ENCODE results near the gene VWA8. TPM values are rescaled to one million over a fixed set of nuclear protein-coding genes. Genes with fewer than 3 reads are reported as not detected.

Gene VWA8
- total and polyA plus RNA-seq, 2 of the 8 experiments (the other 6 are each of a cell fraction or from before 2014, with no cell fraction given), result 5.9 to 19.6 TPM

DNA sequence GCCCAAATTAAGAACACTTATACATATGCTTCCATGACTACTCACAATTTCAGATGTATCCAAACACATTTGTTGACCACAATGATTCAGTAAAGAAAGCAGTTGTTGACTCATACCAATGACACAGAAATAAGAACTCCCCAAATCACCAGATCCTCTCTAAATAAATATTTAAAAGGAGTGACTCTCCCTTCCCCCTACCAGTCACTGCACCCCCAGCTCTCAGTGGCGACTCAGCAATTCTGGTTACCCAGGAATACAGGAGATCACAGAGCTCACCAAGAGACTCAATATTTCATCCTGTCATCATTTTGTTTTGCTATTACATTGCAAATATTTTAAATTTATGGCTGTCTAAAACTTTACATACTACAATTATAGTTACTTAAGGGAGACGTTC lies 372.0 kb downstream of the VWA8 start:
- no peaks in the 10 kb centered on the region for H3K23me2 ChIP-seq (ENCODE audit: low read depth, low read length)
- no peaks in the 10 kb centered on the region for H3K27me3 ChIP-seq (replicated peaks in 1 of 4; ENCODE audit: control insufficient read depth in 3 of 4, extremely low read depth in 1 of 4, insufficient read depth in 3 of 4, low read length in 3 of 4)
- H3K9me3 ChIP-seq (ENCODE audit: insufficient read depth in 2 of 2, low read depth in 1 of 2, low read length in 1 of 2), result no peaks in the 10 kb centered on the region
- no peaks in the 10 kb centered on the region for H3K79me1 ChIP-seq (ENCODE audit: low read depth, low read length)
- no peaks in the 10 kb centered on the region for H3K79me2 ChIP-seq (ENCODE audit: control insufficient read depth in 1 of 2, insufficient read depth in 2 of 2, low read length in 2 of 2)
- no peak overlapping the region for H3K14ac ChIP-seq (ENCODE audit: insufficient read length)
- H2BK12ac ChIP-seq (ENCODE audit: low read depth, low read length), result no peak overlapping the region
- DNase-seq (ENCODE audit: low read depth in 1 of 2, low spot score in 2 of 2) (no peak), FAIRE-seq (no peak)
- H3K27ac ChIP-seq (ENCODE audit: low read depth, low read length), result no peak overlapping the region
- no peaks in the 10 kb centered on the region for H4K20me1 ChIP-seq (replicated peaks in 1 of 2; ENCODE audit: control insufficient read depth in 1 of 2, insufficient read depth in 2 of 2, low read length in 2 of 2)
- H3K9ac ChIP-seq (replicated peaks in 1 of 4; ENCODE audit: extremely low read depth in 1 of 4, low read depth in 3 of 4, low read length in 3 of 4), result no peak overlapping the region
- H4K5ac ChIP-seq (ENCODE audit: insufficient read length, low read depth, low read length), result peak overlapping the region; percentile 35
- no peak for TF ChIP-seq HDAC6 (IDR thresholded peaks at IDR 0.05; ENCODE audit: low read depth, low read length)
- TF ChIP-seq BACH1 (IDR thresholded peaks at IDR 0.05; ENCODE audit: low read length), result peak; percentile 97
- TF ChIP-seq SP2 (IDR thresholded peaks at IDR 0.05; ENCODE audit: low read length), result no peak
- no peak for TF ChIP-seq BRCA1 (IDR thresholded peaks at IDR 0.05; ENCODE audit: low read depth, low read length)
- TF ChIP-seq SIX5 (IDR thresholded peaks at IDR 0.05; ENCODE audit: low read depth, low read length), result no peak
- TF ChIP-seq MAFK (IDR thresholded peaks at IDR 0.05; ENCODE audit: low read depth, low read length), result peak; percentile 86
- no peak for TF ChIP-seq TCF12 (IDR thresholded peaks at IDR 0.05; ENCODE audit: low read depth, low read length)
- TF ChIP-seq SIN3A (conservative IDR thresholded peaks at IDR 0.05 in 1 of 2, IDR thresholded peaks at IDR 0.05 in 1 of 2; ENCODE audit: low read depth in 1 of 2, low read length in 2 of 2), result no peak
- TF ChIP-seq, protein P1, sequence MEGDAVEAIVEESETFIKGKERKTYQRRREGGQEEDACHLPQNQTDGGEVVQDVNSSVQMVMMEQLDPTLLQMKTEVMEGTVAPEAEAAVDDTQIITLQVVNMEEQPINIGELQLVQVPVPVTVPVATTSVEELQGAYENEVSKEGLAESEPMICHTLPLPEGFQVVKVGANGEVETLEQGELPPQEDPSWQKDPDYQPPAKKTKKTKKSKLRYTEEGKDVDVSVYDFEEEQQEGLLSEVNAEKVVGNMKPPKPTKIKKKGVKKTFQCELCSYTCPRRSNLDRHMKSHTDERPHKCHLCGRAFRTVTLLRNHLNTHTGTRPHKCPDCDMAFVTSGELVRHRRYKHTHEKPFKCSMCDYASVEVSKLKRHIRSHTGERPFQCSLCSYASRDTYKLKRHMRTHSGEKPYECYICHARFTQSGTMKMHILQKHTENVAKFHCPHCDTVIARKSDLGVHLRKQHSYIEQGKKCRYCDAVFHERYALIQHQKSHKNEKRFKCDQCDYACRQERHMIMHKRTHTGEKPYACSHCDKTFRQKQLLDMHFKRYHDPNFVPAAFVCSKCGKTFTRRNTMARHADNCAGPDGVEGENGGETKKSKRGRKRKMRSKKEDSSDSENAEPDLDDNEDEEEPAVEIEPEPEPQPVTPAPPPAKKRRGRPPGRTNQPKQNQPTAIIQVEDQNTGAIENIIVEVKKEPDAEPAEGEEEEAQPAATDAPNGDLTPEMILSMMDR (IDR thresholded peaks at IDR 0.05; ENCODE audit: control extremely low read depth in 1 of 3, insufficient read depth in 1 of 3, low read depth in 1 of 3, low read length in 3 of 3), result no peak
- no peak overlapping the region for H3K4ac ChIP-seq (replicated peaks; ENCODE audit: insufficient read length, low read depth, low read length)
- H4K8ac ChIP-seq (ENCODE audit: extremely low read depth, insufficient read depth, low read length), result no peak overlapping the region
- peaks cover 0 to 3% (median 0%) of the 10 kb centered on the region in 4 experiments; a peak in 1 of 8 replicates for H3K36me3 ChIP-seq (ENCODE audit: control insufficient read depth in 2 of 4, insufficient read depth in 4 of 4, low read length in 3 of 4)
- no peak overlapping the region for H3K4me2 ChIP-seq (ENCODE audit: insufficient read depth in 1 of 2, low read depth in 2 of 2, low read length in 2 of 2)
- POLR2A ChIA-PET (ENCODE audit: partially characterized antibody), result no interaction called here
- no peak overlapping the region for H2AFZ ChIP-seq (ENCODE audit: low read length)
- H2BK5ac ChIP-seq (ENCODE audit: low read depth, low read length), result no peak overlapping the region
- H3K23ac ChIP-seq (ENCODE audit: insufficient read length), result no peak overlapping the region
- no peak overlapping the region for H2BK20ac ChIP-seq (ENCODE audit: low read length)
- no peak overlapping the region for H3K4me3 ChIP-seq (ENCODE audit: extremely low read depth in 1 of 4, insufficient read depth in 2 of 4, low read depth in 3 of 4, low read length in 4 of 4)
- 81% methylated on average over 2 of the region's 2 CpGs; no CpG with 5 or more reads in 1 of the 2 experiments for WGBS, 2 experiments (ENCODE audit: extremely low coverage in 1 of 2, insufficient coverage in 1 of 2, insufficient read length in 1 of 2, insufficient replicate concordance in 2 of 2, low coverage in 1 of 2, low lambda C conversion rate in 2 of 2, missing lambda C conversion rate in 1 of 2)
- H4K91ac ChIP-seq (replicated peaks; ENCODE audit: insufficient read length, low read length), result no peak overlapping the region
- H3K18ac ChIP-seq (ENCODE audit: extremely low read depth, low read length), result no peak overlapping the region
- no peaks in the 10 kb centered on the region for H3K4me1 ChIP-seq (replicated peaks in 1 of 4; ENCODE audit: control insufficient read depth in 3 of 4, insufficient read depth in 4 of 4, low read length in 3 of 4)
- H2BK15ac ChIP-seq (ENCODE audit: low read length), result no peak overlapping the region
- H3K56ac ChIP-seq (replicated peaks; ENCODE audit: insufficient read length, low read depth, low read length), result no peak overlapping the region
- H2AK5ac ChIP-seq (ENCODE audit: low read depth, low read length), result no peak overlapping the region
- CTCF ChIA-PET (ENCODE audit: partially characterized antibody), result interaction anchor here (1.2 to 2.6 kb wide), 5 partner anchors 10 to 130 kb away, joined by 3 to 8 read pairs (median 7); no protein-coding TSS in a partner anchor
- no peak overlapping the region for H2BK120ac ChIP-seq (replicated peaks; ENCODE audit: low read depth, low read length)
